HG02973 (cell line): ENCODE data around the gene HTT.

Source experiments
- ATAC-seq: cut with Tn5 transposase; IDR thresholded peaks from one replicate; pipeline ENCODE4 v1.9.1; 2021; ENCODE audit warnings: moderate library complexity; ENCODE audit not compliant: unreplicated experiment

The HTT gene

DNA sequence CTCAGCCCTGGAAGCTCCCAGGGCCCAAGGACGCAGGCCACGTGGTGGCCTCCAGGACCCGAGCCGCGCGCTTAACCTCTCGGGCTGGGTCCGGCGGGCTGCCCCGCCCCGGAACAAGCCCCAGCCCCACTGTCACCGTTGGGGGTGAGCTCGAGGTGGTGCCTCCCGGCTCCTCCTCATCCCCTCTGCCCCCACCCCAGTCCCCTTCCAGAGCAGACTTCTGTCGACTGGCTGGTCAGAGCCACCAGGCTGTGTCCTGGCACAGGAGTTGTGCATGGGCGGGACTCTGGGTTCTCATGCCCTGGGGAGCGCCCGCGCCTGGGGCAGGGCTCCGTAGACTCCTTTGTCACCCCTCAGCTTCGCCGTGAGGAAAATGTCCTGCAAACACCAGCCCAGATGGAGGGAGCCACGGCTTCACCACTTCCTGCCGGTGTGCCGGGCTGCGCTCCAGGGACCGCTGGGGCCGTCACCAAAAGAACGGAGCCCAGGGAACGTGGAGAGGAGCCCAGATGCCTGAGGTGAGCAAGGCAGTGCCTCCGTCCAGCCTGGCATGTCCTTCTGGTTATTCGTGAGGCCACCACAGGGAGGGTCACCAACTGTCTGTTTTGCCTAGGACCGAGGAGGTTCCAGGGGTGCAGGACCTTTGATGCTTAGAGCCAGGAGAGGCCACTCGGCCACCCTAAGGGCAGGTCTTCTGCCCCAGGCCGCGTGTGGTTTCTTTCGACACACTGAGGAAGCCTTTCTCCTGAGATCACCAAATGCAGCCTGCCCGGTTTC lies 211.3 kb downstream of the HTT start:
- ATAC-seq, result peak; percentile 79

GRCh38 chr4:3286335-3287175 lies 212.1 kb downstream of the HTT start:
- ATAC-seq, result no peak

- no peak for ATAC-seq
These were observed 212.9 kb downstream of the HTT start for GRCh38 chr4:3287271-3287971.

DNA sequence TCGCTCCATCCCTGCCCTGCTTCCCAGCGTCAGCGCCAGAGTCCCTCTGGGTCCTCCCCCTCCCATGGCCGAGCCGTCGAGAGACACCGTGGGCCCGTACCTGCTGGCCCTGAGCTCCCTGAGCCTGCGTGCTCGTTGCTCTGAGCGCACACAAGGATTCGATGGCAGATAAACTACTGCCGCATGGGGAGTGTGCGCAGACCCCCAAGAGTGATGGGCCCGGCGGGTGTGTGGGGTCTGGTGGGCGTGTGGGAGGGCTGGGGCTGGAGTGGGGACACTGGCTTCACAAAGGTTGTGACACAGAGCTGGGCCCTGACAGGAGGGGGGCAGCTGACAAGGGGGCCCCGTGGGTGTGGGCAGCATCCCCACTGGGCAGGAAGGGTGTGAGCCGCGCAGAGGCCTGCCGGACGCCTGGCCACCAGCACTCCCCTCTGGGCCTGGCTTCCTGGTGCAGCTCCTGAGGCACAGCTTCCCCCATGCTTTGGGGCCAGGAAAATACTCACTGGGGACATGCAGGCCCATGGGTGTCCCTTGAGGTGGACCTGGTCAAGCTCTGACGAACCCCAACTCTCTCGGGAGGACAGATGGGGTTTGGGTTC lies 213.6 kb downstream of the HTT start:
- no peak for ATAC-seq

- no peak for ATAC-seq
These were observed 214.2 kb downstream of the HTT start for GRCh38 chr4:3288571-3289094.

- ATAC-seq, result no peak
These were observed 216.0 kb downstream of the HTT start for GRCh38 chr4:3290476-3290875.

DNA sequence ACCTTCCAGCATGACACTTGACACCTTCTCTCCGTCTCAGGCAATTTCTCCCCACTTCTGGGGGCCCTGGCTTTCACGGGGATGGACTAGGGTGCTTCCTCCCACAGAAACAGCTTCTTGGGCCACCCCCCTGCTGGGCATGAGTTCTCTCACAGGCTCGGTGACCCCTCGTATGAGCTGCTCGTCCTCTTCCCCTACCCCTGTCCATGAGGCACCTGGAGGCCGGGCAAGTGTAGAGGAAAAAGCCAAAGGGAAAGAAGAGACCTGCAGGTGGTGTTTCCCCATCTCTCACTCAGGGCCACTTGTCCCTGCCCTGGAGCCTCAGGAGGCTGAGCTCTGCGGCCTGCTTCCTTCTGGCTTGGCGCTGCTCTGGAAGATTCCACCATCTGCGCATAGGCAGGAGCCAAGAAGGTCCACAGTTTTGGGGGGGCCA lies 216.4 kb downstream of the HTT start:
- no peak for ATAC-seq

GRCh38 chr4:3291411-3291968 lies 217.0 kb downstream of the HTT start:
- ATAC-seq, result no peak

DNA sequence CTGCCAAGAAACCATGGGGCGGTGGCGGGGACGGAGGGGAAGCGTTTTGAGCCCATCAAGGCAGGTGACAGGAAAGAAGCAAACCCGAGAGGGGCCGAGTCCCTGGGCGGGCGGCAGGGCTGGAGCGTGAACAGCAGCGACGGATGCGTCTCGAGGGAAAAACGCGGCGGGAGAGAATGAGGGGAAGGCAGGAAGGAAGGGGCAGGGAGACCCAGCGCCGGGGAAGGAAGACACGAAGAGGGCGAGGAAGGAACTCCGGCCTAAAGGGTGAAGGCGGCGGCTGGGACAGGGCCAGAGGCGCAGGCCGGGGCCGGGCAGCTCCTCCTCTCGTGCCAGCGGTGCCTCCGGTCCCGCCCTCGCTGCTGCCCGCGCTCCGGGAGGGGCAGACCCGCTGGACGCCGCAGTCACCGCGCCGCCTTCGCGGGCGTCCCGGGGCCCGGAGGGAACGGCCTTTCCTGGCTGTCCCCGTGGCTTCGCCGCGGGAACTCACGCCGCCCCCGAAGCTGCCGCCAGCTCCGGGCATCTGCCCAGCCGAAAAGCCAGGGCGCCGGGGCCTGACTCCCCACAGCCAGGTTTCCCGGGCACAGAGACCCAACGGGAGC lies 217.6 kb downstream of the HTT start:
- peak; percentile 11 for ATAC-seq

DNA sequence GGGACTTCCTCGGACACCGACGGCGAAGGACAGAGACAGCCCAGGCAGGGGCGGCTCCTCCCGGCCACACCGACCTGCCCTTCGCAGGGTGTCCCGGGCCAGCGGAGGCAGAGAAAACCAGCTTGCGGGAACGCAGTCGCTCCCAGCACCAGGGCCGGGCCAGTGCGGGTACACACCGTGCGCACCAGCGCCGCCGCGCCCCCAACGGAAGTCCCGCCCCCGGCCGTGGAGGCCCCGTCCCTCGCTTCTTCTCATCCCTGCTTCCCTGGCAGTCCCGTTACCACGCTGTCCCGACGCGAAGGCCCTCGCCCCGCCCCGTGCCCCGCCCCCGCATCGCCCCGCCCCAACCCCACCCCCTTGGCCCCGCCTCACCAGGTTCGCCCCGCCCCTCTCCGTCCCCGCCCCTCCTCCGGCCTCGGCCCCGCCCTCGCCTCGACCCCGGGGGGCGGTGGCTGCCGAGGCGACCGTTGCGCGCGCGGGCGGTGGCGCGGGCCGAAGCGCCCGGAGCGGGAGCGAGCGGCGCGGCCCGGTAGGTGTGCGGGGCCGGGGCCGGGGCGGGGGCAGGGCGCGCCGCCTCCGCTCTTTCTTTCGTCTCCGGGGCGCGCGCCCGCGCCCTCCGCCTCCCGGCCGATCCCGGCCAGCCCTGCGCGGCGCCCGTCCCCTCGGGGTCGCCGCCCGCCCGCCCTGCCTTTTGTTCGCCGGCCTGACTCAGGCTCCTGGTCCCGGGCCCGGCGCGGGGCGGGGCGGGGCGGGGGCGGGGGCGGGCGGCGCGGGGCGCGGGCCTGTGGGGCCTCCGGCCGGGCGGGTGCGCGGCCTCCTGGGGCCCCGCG lies 218.3 kb downstream of the HTT start, which contains the start of gene RGS12:
RGS12 (plus strand) TSS at position 451 of the 830 bp plus-strand sequence. CDS start 23,150 bp downstream, outside the sequence.
- ATAC-seq, result peak; percentile 69
